OCI-LY7 (cell line): ENCODE results near the gene GEMIN2.

Experiments used
- CTCF ChIP-seq: fragments of 200-600 bp; sonication (generic); conservative IDR thresholded peaks from 2 replicates; pipeline ENCODE4 v1.5.1; 2014; ENCODE audit warnings: mild to moderate bottlenecking, antibody characterized with exemption, low read length, moderate library complexity, mixed read lengths
- EZH2phosphoT487 ChIP-seq: fragments of 200-600 bp; sonication (generic); IDR thresholded peaks from 2 replicates; pipeline ENCODE4 v1.6.1; 2018; ENCODE audit warnings: low read depth, borderline replicate concordance, mild to moderate bottlenecking, mixed run types, antibody characterized with exemption, low read length, moderate library complexity, mixed read lengths

- no peak for TF ChIP-seq CTCF
- TF ChIP-seq EZH2phosphoT487 = no peak
These were observed 44.2 kb downstream of the GEMIN2 start for GRCh38 chr14:39158222-39158858.
